Fibroblast of villous mesenchyme (primary cell): ENCODE data around the gene ALPK3. TPM values are rescaled to one million over a fixed set of nuclear protein-coding genes. Genes with fewer than 3 reads are reported as not detected.

Experiments used
- DNase-seq: peaks from one replicate; pipeline ENCODE4 v3.0.0-alpha.2; 2010; ENCODE audit warnings: low read depth
- H3K4me3 ChIP-seq: 2 replicates; pipeline ENCODE4 v1.5.1; 2011; ENCODE audit warnings: low read depth, mild to moderate bottlenecking, low read length
- total RNA-seq: library from RNA; depleted of rRNA; stranded (reverse); fragments of >200 nt; gene quantifications from 2 replicates; pipeline ENCODE4 v1.2.3, GENCODE V29; 2012
- TF ChIP-seq, protein P1 (sequence below): IDR thresholded peaks from 2 replicates; pipeline ENCODE4 v1.5.1; 2012; ENCODE audit warnings: low read depth, mild to moderate bottlenecking, low read length; ENCODE audit not compliant: insufficient read depth

Gene ALPK3
- total RNA-seq, 1 donor: 0.86 TPM

GRCh38 chr15:84887938-84888337 lies 70.8 kb downstream of the ALPK3 start:
- no peak for DNase-seq
- TF ChIP-seq, protein P1, sequence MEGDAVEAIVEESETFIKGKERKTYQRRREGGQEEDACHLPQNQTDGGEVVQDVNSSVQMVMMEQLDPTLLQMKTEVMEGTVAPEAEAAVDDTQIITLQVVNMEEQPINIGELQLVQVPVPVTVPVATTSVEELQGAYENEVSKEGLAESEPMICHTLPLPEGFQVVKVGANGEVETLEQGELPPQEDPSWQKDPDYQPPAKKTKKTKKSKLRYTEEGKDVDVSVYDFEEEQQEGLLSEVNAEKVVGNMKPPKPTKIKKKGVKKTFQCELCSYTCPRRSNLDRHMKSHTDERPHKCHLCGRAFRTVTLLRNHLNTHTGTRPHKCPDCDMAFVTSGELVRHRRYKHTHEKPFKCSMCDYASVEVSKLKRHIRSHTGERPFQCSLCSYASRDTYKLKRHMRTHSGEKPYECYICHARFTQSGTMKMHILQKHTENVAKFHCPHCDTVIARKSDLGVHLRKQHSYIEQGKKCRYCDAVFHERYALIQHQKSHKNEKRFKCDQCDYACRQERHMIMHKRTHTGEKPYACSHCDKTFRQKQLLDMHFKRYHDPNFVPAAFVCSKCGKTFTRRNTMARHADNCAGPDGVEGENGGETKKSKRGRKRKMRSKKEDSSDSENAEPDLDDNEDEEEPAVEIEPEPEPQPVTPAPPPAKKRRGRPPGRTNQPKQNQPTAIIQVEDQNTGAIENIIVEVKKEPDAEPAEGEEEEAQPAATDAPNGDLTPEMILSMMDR: no peak
- H3K4me3 ChIP-seq: no peak overlapping the region

- TF ChIP-seq, protein P1: no peak
- H3K4me3 ChIP-seq: no peak overlapping the region
- no peak for DNase-seq
These were observed 71.5 kb downstream of the ALPK3 start for GRCh38 chr15:84888639-84889038.

GRCh38 chr15:84889313-84889990 lies 72.3 kb downstream of the ALPK3 start:
- no peak for DNase-seq
- TF ChIP-seq, protein P1: no peak
- no peak overlapping the region for H3K4me3 ChIP-seq

DNA sequence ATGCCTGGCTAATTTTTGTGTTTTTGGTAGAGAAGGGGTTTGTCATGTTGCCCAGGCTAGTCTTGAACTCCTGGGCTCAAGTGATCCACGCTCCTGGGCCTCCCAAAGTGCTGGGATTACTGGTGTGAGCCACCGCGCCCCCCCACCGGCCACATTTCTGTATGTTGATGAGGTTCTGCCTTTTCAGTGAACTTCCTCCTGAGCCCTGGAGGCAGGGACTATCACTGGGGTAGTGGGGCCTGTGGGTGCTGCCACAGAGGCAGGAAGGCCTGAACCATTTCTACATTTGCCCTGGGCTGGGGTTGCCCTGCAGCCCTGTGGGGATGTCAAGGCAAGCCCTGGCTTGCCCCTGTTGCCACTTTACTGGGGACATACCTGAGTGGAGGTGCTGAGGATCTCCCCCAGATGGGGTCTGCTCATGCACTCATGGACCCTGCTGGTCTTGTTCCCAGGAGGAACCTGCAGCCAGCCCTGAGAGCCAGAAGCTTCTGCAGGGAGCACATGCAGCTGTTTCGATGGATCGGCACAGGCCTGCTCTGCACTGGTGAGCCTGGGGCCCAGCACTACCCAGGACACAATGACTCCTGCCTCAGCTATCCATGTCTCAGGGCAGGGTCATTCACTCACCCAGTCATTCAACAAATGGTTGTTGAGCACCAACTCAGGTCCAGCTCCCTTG lies 73.0 kb downstream of the ALPK3 start:
- no peak overlapping the region for H3K4me3 ChIP-seq
- TF ChIP-seq, protein P1: no peak
- no peak for DNase-seq

DNA sequence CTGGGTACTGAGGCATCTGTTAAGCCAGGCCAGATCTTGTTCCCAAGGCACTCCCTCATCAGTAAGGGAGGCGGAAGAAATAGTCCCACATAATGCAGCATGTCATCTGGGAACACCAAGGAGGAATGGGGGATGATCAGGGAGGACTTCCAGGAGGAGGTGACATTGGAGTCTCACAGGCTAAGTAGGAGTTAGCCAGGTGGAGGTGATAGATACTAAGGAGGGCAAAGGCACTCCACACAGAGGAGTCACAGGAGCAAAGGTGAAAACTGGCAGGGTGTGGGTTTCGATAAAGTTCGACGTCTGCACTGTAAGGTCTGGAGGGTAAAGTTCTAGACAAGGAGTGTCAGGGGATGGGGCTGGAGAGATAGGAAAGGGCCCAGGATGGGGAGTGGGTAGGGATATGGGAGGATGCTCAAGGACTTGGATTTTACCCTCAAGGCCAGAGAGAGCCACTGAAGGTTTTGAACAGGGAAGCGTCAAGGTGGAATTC lies 73.6 kb downstream of the ALPK3 start:
- H3K4me3 ChIP-seq: no peak overlapping the region
- TF ChIP-seq, protein P1: no peak
- DNase-seq: no peak

- TF ChIP-seq, protein P1: no peak
- no peak for DNase-seq
- H3K4me3 ChIP-seq: no peak overlapping the region
These were observed 74.2 kb downstream of the ALPK3 start for GRCh38 chr15:84891339-84891738.
